ENCODE measurements around the gene SPNS1. TPM values are rescaled to one million over a fixed set of nuclear protein-coding genes. Genes with fewer than 3 reads are reported as not detected.
"Not testable (repeated sequence)": the region's sequence is repeated elsewhere in the genome, so short reads cannot be mapped to it uniquely, and the experiment has no call there.

Gene SPNS1
- total RNA-seq, 4 donors from 2014 or later: 22.7 to 75.2 (median 28.2) TPM

DNA sequence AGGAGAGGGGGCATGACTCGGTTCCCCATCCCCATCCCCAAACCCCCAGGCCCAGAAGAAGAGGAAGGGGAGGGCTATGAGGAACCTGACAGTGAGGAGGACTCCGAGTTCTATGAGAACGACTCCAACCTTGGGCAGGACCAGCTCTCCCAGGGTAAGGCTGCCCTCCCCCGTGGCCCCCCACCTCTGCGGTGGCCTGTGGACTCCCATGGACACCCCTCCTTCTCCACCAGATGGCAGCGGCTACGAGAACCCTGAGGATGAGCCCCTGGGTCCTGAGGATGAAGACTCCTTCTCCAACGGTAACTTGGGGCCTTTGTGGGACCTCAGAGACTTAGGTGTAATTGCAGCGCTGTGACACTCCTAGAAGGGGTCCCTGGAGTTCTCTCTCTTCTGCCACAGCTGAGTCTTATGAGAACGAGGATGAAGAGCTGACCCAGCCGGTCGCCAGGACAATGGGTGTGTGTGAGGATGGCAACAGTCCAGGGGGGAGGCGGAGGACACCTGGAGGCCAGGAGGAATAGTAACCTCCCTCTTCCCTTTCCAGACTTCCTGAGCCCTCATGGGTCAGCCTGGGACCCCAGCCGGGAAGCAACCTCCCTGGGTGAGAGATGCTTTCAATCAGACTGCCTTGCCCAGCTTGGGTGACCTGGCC is 37.2 kb upstream of the SPNS1 start:
- Histone ChIP-seq H3K36me3 (no peaks in the 10 kb centered on the region), H3K4me3 (no peak overlapping the region), H3K4me1 (peaks cover 0 to 6% (median 2%) of the 10 kb centered on the region in 4 donors), H3K9me3 (no peaks in the 10 kb centered on the region), H3K27ac (no peak overlapping the region), H3K27me3 (no peaks in the 10 kb centered on the region)
- DNase-seq: no peak
- TF ChIP-seq POLR2AphosphoS5 (IDR thresholded peaks at IDR 0.05) (no peak), POLR2A (IDR thresholded peaks at IDR 0.05) (no peak), EP300 (IDR thresholded peaks at IDR 0.05; ENCODE audit: low read depth) (no peak)
- TF ChIP-seq, protein P1, sequence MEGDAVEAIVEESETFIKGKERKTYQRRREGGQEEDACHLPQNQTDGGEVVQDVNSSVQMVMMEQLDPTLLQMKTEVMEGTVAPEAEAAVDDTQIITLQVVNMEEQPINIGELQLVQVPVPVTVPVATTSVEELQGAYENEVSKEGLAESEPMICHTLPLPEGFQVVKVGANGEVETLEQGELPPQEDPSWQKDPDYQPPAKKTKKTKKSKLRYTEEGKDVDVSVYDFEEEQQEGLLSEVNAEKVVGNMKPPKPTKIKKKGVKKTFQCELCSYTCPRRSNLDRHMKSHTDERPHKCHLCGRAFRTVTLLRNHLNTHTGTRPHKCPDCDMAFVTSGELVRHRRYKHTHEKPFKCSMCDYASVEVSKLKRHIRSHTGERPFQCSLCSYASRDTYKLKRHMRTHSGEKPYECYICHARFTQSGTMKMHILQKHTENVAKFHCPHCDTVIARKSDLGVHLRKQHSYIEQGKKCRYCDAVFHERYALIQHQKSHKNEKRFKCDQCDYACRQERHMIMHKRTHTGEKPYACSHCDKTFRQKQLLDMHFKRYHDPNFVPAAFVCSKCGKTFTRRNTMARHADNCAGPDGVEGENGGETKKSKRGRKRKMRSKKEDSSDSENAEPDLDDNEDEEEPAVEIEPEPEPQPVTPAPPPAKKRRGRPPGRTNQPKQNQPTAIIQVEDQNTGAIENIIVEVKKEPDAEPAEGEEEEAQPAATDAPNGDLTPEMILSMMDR (IDR thresholded peaks at IDR 0.05): no peak
- 75% methylated on average over 14 of the region's 14 CpGs; no CpG with 5 or more reads in 1 of the 2 donors for WGBS, 2 donors (ENCODE audit: low coverage in 1 of 2)
- intact Hi-C loops (cut with DNase I; ENCODE audit: low total_unique reads) (no loop called here), in situ Hi-C loops (cut with MboI; ENCODE audit: low pct_ligation_motif_present in 1 of 4, low pct_unique_long_range_greater_than_20kb in 1 of 4, low sequenced_read_pairs in 3 of 4) (no loop called here)

DNA sequence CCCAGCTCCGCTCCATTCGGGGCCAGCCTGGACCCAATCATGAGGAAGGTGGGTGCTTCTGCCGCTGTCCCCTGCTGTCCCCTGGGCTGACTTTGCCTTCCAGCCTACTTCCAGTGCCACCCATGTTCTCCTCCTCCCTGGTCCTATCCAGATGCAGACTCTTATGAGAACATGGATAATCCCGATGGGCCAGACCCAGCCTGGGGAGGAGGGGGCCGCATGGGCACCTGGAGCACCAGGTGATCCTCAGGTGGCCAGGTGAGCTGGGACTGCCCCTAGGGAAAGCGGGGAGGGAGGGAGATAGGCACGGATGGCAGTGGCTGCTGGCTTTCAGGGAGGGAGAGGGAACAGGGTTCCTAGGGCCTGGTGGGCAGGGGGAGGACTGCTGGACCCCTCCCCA is 35.9 kb upstream of the SPNS1 start:
- TF ChIP-seq POLR2A (IDR thresholded peaks at IDR 0.05) (no peak), EP300 (IDR thresholded peaks at IDR 0.05; ENCODE audit: low read depth) (no peak), POLR2AphosphoS5 (IDR thresholded peaks at IDR 0.05) (no peak)
- TF ChIP-seq, protein P1 (IDR thresholded peaks at IDR 0.05): no peak
- no peak overlapping the region for H3K4me3 ChIP-seq
- in situ Hi-C loops (cut with MboI; ENCODE audit: low pct_ligation_motif_present in 1 of 4, low pct_unique_long_range_greater_than_20kb in 1 of 4, low sequenced_read_pairs in 3 of 4) (no loop called here), intact Hi-C loops (cut with DNase I; ENCODE audit: low total_unique reads) (no loop called here)
- no peaks in the 10 kb centered on the region for H3K36me3 ChIP-seq
- peaks cover 0 to 6% (median 2%) of the 10 kb centered on the region in 4 donors for H3K4me1 ChIP-seq
- no peaks in the 10 kb centered on the region for H3K9me3 ChIP-seq
- no peak overlapping the region for H3K27ac ChIP-seq
- WGBS, 2 donors (ENCODE audit: low coverage in 1 of 2): 77% methylated on average over 7 of the region's 7 CpGs; no CpG with 5 or more reads in 1 of the 2 donors
- DNase-seq: no peak
- no peaks in the 10 kb centered on the region for H3K27me3 ChIP-seq

DNA sequence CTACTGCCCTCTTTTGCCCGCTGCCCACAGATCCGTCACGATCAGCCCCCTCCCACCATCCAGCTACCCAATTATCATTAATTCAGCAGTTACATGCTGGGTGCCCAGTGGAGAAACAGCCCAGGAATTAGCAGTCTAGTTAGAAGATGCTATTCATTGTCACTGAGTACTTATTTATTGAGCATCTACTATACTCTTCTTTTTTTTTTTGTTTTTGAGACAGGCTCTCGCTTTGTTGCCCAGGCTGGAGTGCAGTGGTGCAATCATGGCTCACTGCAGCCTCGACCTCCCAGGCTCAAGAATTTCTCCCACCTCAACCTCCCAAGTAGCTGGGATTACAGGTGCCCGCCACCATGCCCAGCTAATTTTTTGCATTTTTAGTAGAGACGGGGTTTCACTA is 34.8 kb upstream of the SPNS1 start:
- H3K27me3 ChIP-seq; H3K4me3 ChIP-seq; H3K36me3 ChIP-seq; intact Hi-C loops (cut with DNase I; ENCODE audit: low total_unique reads); DNase-seq; H3K9me3 ChIP-seq; H3K4me1 ChIP-seq; H3K27ac ChIP-seq: not testable (repeated sequence)
- WGBS, 2 donors (ENCODE audit: low coverage in 1 of 2): 89 to 93% methylated on average over 6 to 7 of the region's 7 CpGs
- in situ Hi-C loops (cut with MboI; ENCODE audit: low pct_ligation_motif_present in 1 of 4, low pct_unique_long_range_greater_than_20kb in 1 of 4, low sequenced_read_pairs in 3 of 4): loop anchor here in 1 of 4 donors (10.0 kb wide), 2 partner anchors 75 to 115 kb away; partner anchors contain the start of genes ATXN2L and SH2B1

DNA sequence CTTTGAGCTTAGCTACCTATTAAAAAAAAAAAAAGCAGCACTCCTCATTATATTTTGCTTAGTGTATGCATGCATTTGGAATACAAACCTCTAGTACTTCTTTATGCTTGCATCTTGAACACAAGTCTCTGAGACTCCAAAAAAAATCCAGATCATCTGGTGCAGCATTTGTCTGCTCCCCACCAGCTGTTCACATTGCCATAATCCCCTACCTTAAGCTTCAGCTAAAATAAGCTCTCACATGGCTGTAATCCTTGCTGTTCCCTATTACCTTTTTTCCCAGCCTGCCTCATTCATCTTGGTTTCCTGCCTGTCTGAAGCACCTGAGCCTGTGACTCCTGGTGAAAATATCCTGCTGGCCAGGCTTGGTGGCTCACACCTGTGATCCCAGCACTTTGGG is 31.3 kb upstream of the SPNS1 start:
- DNase-seq: no peak
- H3K4me1 ChIP-seq: peaks cover 4 to 10% (median 6%) of the 10 kb centered on the region in 4 donors
- H3K4me3 ChIP-seq: no peak overlapping the region
- no peak overlapping the region for H3K27ac ChIP-seq
- intact Hi-C loops (cut with DNase I; ENCODE audit: low total_unique reads): no loop called here
- TF ChIP-seq, protein P1 (IDR thresholded peaks at IDR 0.05): no peak
- TF ChIP-seq POLR2A (IDR thresholded peaks at IDR 0.05) (no peak), EP300 (IDR thresholded peaks at IDR 0.05; ENCODE audit: low read depth) (no peak)
- no peaks in the 10 kb centered on the region for H3K36me3 ChIP-seq
- in situ Hi-C loops (cut with MboI; ENCODE audit: low pct_ligation_motif_present in 1 of 4, low pct_unique_long_range_greater_than_20kb in 1 of 4, low sequenced_read_pairs in 3 of 4): loop anchor here in 1 of 4 donors (10.0 kb wide), 2 partner anchors 78 to 118 kb away; partner anchors contain the start of genes ATXN2L and SH2B1
- H3K9me3 ChIP-seq: no peaks in the 10 kb centered on the region
- no peaks in the 10 kb centered on the region for H3K27me3 ChIP-seq
